Measurements from ENCODE around the gene CNGB1.

DNA sequence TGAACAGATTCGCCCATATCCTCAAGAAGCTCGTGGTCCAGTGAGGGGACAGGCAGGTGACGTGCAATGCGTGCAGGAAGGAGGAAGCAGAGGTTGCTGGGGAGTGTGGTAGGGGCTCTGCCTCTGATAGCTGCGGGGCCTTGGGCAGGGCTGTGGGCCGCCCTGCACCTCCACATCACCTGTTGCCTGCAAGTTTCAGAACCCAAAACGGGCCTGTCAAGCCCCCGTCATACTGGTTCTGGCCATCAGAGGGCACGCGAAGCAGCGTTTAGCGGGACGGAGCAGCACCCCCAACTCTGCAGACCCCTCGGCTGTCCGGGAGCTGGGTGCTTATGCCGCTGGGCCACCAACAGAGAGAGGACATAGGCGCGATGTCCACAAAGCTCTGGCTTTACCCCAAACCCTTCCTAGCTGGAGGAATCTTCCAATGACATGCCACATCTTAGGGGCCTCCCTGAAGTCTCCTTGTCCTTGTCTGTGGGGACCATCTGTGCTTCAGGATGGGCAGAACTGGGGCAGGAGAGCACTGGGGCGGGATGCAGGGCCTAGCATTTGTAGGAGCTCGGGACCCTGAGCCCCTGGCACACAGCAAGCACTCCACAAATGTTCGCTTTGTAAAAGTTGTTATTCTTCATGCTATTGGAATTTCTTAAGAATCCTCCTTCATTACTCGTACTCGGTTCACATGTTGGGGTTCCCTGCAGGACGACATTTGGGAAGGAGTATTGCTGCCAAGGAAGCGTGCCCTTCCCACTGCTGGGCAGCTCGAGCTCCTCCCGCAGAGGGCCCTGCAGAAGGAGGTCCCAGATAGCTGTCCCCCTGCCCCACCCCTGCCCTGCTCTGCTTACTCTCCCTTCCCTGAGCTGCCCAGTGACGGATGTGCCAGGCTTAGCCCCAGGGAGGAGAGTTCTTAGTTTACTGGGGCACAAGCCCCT is 64.3 kb downstream of the CNGB1 start:
- TF ChIP-seq, protein P1, sequence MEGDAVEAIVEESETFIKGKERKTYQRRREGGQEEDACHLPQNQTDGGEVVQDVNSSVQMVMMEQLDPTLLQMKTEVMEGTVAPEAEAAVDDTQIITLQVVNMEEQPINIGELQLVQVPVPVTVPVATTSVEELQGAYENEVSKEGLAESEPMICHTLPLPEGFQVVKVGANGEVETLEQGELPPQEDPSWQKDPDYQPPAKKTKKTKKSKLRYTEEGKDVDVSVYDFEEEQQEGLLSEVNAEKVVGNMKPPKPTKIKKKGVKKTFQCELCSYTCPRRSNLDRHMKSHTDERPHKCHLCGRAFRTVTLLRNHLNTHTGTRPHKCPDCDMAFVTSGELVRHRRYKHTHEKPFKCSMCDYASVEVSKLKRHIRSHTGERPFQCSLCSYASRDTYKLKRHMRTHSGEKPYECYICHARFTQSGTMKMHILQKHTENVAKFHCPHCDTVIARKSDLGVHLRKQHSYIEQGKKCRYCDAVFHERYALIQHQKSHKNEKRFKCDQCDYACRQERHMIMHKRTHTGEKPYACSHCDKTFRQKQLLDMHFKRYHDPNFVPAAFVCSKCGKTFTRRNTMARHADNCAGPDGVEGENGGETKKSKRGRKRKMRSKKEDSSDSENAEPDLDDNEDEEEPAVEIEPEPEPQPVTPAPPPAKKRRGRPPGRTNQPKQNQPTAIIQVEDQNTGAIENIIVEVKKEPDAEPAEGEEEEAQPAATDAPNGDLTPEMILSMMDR (IDR thresholded peaks at IDR 0.05; ENCODE audit: insufficient read depth, low read length, poor library complexity, severe bottlenecking) = no peak
- no peak for TF ChIP-seq EZH2phosphoT487 (conservative IDR thresholded peaks at IDR 0.05; ENCODE audit: low read length)

All from SU-DHL-6 (cell line).